Skeletal muscle tissue (tissue), 4 donors: ENCODE data around the gene HSBP1. TPM values are rescaled to one million over a fixed set of nuclear protein-coding genes. Genes with fewer than 3 reads are reported as not detected.
A peak's percentile ranks its signal among the peaks of the same experiment; 100 is the strongest.

Experiments used
- H3K27ac ChIP-seq: one replicate; pipeline ENCODE4 v1.7.0; 2013; ENCODE audit warnings: mild to moderate bottlenecking, low read depth, low read length, inconsistent platforms
- H3K27me3 ChIP-seq, 3 donors: one replicate each; pipeline ENCODE4 v1.7.0; 2013; ENCODE audit warnings: low read length in 3 of 3; ENCODE audit not compliant: control insufficient read depth in 3 of 3, insufficient read depth in 3 of 3
- H3K36me3 ChIP-seq, 3 donors: one replicate each; pipeline ENCODE4 v1.7.0; 2013; ENCODE audit warnings: low read length in 3 of 3; ENCODE audit not compliant: control insufficient read depth in 3 of 3, insufficient read depth in 3 of 3
- H3K4me1 ChIP-seq, 3 donors: one replicate each; pipeline ENCODE4 v1.7.0; 2013; ENCODE audit warnings: low read length in 3 of 3, mild to moderate bottlenecking in 3 of 3; ENCODE audit not compliant: control insufficient read depth in 3 of 3, insufficient read depth in 3 of 3
- H3K4me3 ChIP-seq, 3 donors: one replicate each; pipeline ENCODE4 v1.7.0; 2013; ENCODE audit warnings: low read length in 3 of 3
- H3K9ac ChIP-seq, 3 donors: one replicate each; pipeline ENCODE4 v1.7.0; 2013; ENCODE audit warnings: low read length in 3 of 3, mild to moderate bottlenecking in 3 of 3, moderate library complexity in 2 of 3, low read depth in 1 of 3
- H3K9me3 ChIP-seq, 3 donors: one replicate each; pipeline ENCODE4 v1.7.0; 2013; ENCODE audit warnings: low read length in 3 of 3; ENCODE audit not compliant: control insufficient read depth in 3 of 3
- total RNA-seq: library from RNA; depleted of rRNA; stranded (reverse); fragments of >200 nt; gene quantifications from one replicate; pipeline ENCODE4 v1.2.3, GENCODE V29; 2014
- donor health status: Osteomylitis.

The HSBP1 gene
- total RNA-seq, 1 donor from 2014 or later = 32.4 TPM

DNA sequence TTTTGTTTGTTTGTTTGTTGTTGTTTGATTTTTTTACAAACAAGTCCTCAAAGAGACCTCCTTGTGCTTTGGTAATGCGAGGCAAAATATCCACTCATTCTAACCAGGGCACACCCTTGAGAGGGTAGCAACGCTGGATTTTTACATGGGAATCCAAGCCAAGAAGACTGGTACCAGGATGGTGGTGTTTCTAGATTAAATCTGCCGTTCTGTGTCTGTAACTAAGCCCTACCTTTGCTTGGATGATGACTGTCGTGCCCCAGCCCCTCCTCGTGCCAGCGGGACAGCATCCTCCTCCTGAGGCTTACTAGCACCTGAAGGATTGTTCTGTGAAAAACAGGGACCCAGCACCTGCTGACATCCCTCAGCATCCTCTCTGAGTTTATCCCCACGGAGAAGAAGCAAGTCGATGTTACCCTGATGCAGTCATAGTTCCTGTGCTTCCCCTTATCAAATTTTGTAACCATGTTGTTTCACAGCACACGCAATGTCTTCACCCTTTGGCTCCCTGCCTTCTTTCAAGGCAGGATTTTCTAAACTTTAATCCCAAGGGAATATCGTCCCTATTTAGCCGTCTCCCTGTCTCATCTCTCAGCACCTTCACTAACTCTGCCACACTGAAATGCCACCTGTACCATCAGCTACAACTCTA lies 5.1 kb upstream of the HSBP1 start:
- H3K27ac ChIP-seq = no peak overlapping the region
- H3K4me3 ChIP-seq = peak overlapping the region in 1 of 3 donors; percentile 56
- H3K4me1 ChIP-seq = peaks cover 0 to 8% (median 4%) of the 10 kb centered on the region in 3 donors
- no peaks in the 10 kb centered on the region for H3K9me3 ChIP-seq
- no peaks in the 10 kb centered on the region for H3K36me3 ChIP-seq
- H3K9ac ChIP-seq = peak overlapping the region in 2 of 3 donors; percentile 9 to 27
- H3K27me3 ChIP-seq = peaks cover 0 to 4% (median 0%) of the 10 kb centered on the region in 3 donors

DNA sequence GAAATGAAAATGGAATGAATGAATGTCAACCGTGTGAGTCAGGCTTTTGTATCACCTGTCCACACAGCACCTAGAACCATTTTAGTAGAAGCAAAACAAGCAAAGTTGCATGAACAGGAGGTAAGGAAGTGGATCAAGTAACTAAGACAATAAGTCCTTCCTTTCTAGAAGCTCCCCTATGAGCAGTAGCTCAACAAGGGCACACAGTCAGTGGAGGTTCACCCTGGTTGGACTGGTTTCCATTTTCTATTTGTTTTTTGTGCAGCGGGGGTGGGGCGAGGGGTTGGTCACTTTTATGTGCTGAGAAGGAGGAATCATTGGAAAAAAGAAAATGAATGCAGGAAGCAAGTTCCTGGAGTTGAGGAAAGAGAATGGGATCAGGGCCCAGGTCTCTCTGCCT lies 4.0 kb upstream of the HSBP1 start:
- Histone ChIP-seq H3K9ac (no peak overlapping the region), H3K4me1 (peaks cover 4 to 14% (median 10%) of the 10 kb centered on the region in 3 donors), H3K9me3 (no peaks in the 10 kb centered on the region), H3K4me3 (no peak overlapping the region), H3K27me3 (peaks cover 0 to 4% (median 0%) of the 10 kb centered on the region in 3 donors), H3K36me3 (no peaks in the 10 kb centered on the region), H3K27ac (no peak overlapping the region)

DNA sequence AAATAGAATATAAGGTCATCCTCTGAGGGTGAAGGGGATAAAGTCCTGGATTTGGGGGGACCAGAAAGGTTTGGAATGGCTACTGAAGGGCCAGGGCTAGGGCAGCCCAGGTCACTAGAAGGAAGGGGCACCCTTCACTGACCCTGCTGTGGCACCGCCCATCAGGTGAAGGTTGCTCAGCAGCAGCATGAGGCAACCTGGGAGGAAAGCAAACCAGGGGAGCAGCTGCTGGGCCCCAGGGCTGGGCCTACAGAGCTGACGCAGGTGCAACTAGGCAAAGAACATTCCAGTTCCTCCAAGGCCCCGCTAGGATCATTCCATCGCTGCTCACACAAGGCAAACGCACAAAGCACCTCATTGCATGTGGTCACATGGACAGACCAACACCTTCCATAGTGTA lies 3.4 kb upstream of the HSBP1 start:
- H3K9ac ChIP-seq = no peak overlapping the region
- no peak overlapping the region for H3K27ac ChIP-seq
- H3K9me3 ChIP-seq = no peaks in the 10 kb centered on the region
- no peak overlapping the region for H3K4me3 ChIP-seq
- H3K4me1 ChIP-seq = peaks cover 8 to 18% (median 13%) of the 10 kb centered on the region in 3 donors
- peaks cover 0 to 4% (median 0%) of the 10 kb centered on the region in 3 donors for H3K27me3 ChIP-seq
- peaks cover 0 to 3% (median 0%) of the 10 kb centered on the region in 3 donors for H3K36me3 ChIP-seq

DNA sequence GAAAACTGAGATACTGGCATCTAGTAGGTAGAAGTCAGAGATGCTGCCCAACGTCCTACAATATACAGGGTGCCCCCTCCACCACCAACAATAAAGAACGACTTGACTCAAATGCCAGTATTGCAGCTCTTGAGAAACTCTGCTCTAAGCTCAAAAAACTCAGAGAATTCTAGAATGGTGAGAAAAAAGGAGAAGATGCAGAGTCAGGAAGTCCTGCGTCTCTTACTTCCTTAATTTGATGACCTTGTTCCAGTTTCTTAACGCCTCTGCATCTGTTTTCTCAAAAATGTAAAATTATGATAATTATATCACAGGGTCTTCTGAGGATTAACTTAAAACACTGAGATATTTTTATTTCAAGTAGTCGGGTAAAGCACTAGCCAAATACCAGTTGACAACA lies 1.7 kb upstream of the HSBP1 start:
- no peak overlapping the region for H3K27ac ChIP-seq

DNA sequence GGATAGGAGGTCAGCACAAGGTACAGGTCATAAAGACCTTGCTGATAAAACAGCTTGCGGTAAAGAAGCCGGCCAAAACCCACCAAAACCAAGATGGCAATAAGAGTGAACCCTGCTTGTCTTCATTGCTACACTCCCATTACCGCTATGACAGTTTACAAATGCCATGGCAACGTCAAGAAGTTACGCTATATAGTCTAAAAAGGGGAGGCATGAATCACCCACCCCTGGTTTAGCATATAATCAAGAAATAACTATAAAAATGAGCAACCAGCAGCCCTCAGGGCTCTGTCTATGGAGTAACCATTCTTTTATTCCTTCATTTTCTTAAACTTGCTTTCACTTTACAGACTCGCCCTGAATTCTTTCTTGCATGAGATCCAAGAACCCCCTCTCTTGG lies 1.0 kb upstream of the HSBP1 start:
- no peak overlapping the region for H3K4me3 ChIP-seq
- peaks cover 8 to 18% (median 13%) of the 10 kb centered on the region in 3 donors for H3K4me1 ChIP-seq
- peak overlapping the region; percentile 5 for H3K27ac ChIP-seq
- no peaks in the 10 kb centered on the region for H3K9me3 ChIP-seq
- H3K27me3 ChIP-seq = peaks cover 0 to 4% (median 0%) of the 10 kb centered on the region in 3 donors
- peaks cover 0 to 7% (median 5%) of the 10 kb centered on the region in 3 donors for H3K36me3 ChIP-seq
- H3K9ac ChIP-seq = no peak overlapping the region

More for the DNA sequence above, 1.7 kb upstream of the HSBP1 start:
- Histone ChIP-seq H3K9ac (no peak overlapping the region), H3K4me3 (no peak overlapping the region), H3K9me3 (no peaks in the 10 kb centered on the region), H3K36me3 (peaks cover 0 to 5% (median 3%) of the 10 kb centered on the region in 3 donors), H3K27me3 (peaks cover 0 to 4% (median 0%) of the 10 kb centered on the region in 3 donors), H3K4me1 (peaks cover 8 to 18% (median 13%) of the 10 kb centered on the region in 3 donors)

- peaks cover 8 to 18% (median 13%) of the 10 kb centered on the region in 3 donors for H3K4me1 ChIP-seq
- peaks cover under 1 to 8% (median 7%) of the 10 kb centered on the region in 3 donors for H3K36me3 ChIP-seq
- H3K9me3 ChIP-seq = no peaks in the 10 kb centered on the region
- peak overlapping the region; percentile 57 to 86 (median 62) for H3K4me3 ChIP-seq
- H3K9ac ChIP-seq = no peak overlapping the region
- peak overlapping the region; percentile 5 for H3K27ac ChIP-seq
- H3K27me3 ChIP-seq = peaks cover 0 to 4% (median 0%) of the 10 kb centered on the region in 3 donors
These were observed 460 bp upstream of the HSBP1 start for GRCh38 chr16:83807327-83807709.

DNA sequence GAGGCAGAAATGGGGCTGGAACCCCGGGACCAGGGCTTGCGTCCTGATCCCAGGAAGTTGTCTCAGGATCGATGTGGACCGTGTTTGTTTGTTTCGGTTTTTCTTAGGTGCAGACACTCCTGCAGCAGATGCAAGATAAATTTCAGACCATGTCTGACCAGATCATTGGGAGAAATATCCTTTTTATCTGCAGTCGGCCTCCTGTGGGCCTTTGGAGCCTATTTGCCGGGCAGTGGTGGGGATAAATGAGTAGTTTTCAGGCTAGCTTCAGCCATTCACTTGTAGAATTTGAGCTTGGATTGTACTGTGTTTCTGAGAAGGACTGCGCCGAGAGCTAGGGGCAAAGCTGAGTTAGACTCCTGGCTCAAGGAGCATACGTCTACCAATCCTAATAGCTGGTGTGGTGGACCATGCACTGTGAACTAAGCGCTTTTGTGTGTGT lies 816 bp downstream of the HSBP1 start:
- H3K4me3 ChIP-seq = peak overlapping the region; percentile 86 to 97 (median 87)
- no peaks in the 10 kb centered on the region for H3K27me3 ChIP-seq
- no peaks in the 10 kb centered on the region for H3K9me3 ChIP-seq
- H3K4me1 ChIP-seq = peaks cover 8 to 14% (median 13%) of the 10 kb centered on the region in 3 donors
- peak overlapping the region; percentile 84 to 88 (median 87) for H3K9ac ChIP-seq
- H3K27ac ChIP-seq = peak overlapping the region; percentile 59
- H3K36me3 ChIP-seq = peaks cover 5 to 16% (median 10%) of the 10 kb centered on the region in 3 donors

GRCh38 chr16:83809092-83809491 lies 1.3 kb downstream of the HSBP1 start:
- H3K9me3 ChIP-seq = no peaks in the 10 kb centered on the region
- peaks cover 5 to 16% (median 10%) of the 10 kb centered on the region in 3 donors for H3K36me3 ChIP-seq
- peak overlapping the region; percentile 86 to 97 (median 87) for H3K4me3 ChIP-seq
- H3K4me1 ChIP-seq = peaks cover 10 to 17% (median 16%) of the 10 kb centered on the region in 3 donors
- no peak overlapping the region for H3K27ac ChIP-seq
- peak overlapping the region; percentile 84 to 88 (median 87) for H3K9ac ChIP-seq
- no peaks in the 10 kb centered on the region for H3K27me3 ChIP-seq

- Histone ChIP-seq H3K4me3 (no peak overlapping the region), H3K9ac (no peak overlapping the region), H3K36me3 (peaks cover 5 to 16% (median 10%) of the 10 kb centered on the region in 3 donors), H3K4me1 (peaks cover 17 to 22% (median 20%) of the 10 kb centered on the region in 3 donors), H3K27me3 (no peaks in the 10 kb centered on the region), H3K27ac (no peak overlapping the region), H3K9me3 (no peaks in the 10 kb centered on the region)
These were observed 3.1 kb downstream of the HSBP1 start for GRCh38 chr16:83810901-83811300.
